ENCODE data around the gene REP15.

REP15 gene

GRCh38 chr12:27695556-27696292 lies 523 bp upstream of the REP15 start:
- no peak overlapping the region for H3K4me3 ChIP-seq (replicated peaks; ENCODE audit: low read depth, low read length)
- no peak for DNase-seq (ENCODE audit: low read depth)
- TF ChIP-seq CTCF (IDR thresholded peaks at IDR 0.05; ENCODE audit: low read length, missing control alignments): no peak

DNA sequence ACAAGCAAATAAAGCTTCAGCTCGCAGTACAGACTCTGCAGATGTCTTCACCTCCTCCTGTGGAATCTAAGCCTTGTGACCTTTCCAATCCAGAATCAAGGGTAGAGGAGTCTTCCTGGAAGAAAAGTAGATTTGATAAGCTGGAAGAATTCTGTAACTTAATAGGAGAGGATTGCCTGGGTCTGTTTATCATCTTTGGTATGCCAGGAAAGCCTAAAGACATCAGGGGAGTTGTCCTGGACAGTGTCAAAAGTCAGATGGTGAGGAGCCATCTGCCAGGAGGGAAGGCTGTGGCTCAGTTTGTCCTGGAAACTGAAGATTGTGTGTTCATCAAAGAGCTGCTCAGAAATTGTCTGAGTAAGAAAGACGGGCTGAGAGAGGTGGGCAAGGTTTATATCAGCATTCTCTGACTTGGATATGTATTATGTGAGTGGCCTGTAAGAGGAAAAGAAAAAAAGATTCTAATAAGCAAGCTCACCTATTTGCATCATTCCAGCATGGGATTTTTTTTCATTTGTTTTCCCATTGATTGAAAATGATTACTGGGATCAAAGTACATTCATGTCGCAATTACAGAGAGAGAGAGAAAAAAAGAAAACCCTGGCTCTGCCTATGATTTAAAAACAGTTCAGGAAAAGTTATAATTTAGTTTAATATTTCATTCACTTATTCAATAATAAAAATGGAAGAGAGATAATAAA lies 767 bp downstream of the REP15 start:
- no peak for TF ChIP-seq CTCF (IDR thresholded peaks at IDR 0.05; ENCODE audit: low read length, missing control alignments)
- H3K4me3 ChIP-seq (replicated peaks; ENCODE audit: low read depth, low read length): no peak overlapping the region
- DNase-seq (ENCODE audit: low read depth): no peak

- peak; percentile 95 for DNase-seq (ENCODE audit: low read depth)
- peak; percentile 93 for TF ChIP-seq CTCF (IDR thresholded peaks at IDR 0.05; ENCODE audit: low read length, missing control alignments)
- no peak overlapping the region for H3K4me3 ChIP-seq (replicated peaks; ENCODE audit: low read depth, low read length)
These were observed 7.6 kb downstream of the REP15 start for GRCh38 chr12:27703720-27704452.

DNA sequence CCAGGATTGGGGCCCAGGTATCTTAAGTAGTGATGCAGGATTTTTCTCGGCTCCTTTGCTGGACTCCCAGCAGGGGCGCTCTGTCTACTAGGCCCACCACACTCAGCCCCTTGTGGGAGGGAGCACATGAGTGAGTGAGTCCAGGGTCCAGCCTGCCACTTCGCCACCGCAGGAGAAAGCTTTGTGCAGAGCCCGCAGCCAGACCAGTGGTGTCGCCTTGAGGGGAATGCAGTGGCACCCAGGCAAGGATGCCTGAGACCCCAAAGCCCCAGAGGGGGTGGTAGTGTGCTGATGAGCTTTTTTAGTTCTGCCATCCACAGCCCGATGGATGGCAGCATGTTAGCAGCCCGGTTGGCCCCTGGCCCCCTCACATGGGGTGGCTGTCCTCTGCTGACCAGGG lies 9.0 kb downstream of the REP15 start:
- H3K4me3 ChIP-seq (replicated peaks; ENCODE audit: low read depth, low read length): no peak overlapping the region
- DNase-seq (ENCODE audit: low read depth): no peak
- TF ChIP-seq CTCF (IDR thresholded peaks at IDR 0.05; ENCODE audit: low read length, missing control alignments): no peak

DNA sequence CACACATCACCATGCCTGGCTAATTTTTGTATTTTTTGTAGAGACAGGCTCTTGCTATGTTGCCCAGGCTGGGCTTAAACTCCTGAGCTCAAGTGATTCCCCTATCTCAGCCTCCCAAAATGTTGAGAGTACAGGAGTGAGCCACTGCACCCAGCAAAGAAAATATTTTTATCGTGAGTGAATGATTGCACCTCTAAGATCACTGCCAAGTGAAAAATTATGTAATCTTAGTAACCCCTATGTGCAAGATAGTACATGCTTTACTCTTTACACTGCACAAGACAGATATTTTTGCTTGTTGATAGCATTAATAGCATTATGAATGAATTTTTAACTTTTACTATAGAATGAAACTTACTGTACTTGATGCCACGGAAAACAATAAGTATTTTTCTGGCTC lies 11.0 kb downstream of the REP15 start:
- DNase-seq (ENCODE audit: low read depth): no peak
- no peak for TF ChIP-seq CTCF (IDR thresholded peaks at IDR 0.05; ENCODE audit: low read length, missing control alignments)
- H3K4me3 ChIP-seq (replicated peaks; ENCODE audit: low read depth, low read length): no peak overlapping the region

GRCh38 chr12:27709212-27709931 lies 13.1 kb downstream of the REP15 start:
- peak overlapping the region; percentile 99 for H3K4me3 ChIP-seq (replicated peaks; ENCODE audit: low read depth, low read length)
- TF ChIP-seq CTCF (IDR thresholded peaks at IDR 0.05; ENCODE audit: low read length, missing control alignments): no peak
- DNase-seq (ENCODE audit: low read depth): no peak

Measured in fibroblast of pulmonary artery (primary cell).